Panc1 (cell line): ENCODE results near the gene PGBD5.

Experiments used
- CTCF ChIP-seq: fragments of 450-650 bp; IDR thresholded peaks from 2 replicates; pipeline ENCODE4 v1.5.1; 2017; ENCODE audit warnings: mild to moderate bottlenecking
- POLR2AphosphoS5 ChIP-seq: IDR thresholded peaks from 2 replicates; pipeline ENCODE4 v1.6.1; 2012; ENCODE audit warnings: mild to moderate bottlenecking, low read depth, low read length, moderate library complexity
- REST ChIP-seq, 2 experiments: IDR thresholded peaks; 2 replicates each; pipeline ENCODE4 v1.6.1; 2011 to 2012; ENCODE audit warnings: low read depth in 2 of 2, control low read depth in 1 of 2, low read length in 1 of 2, mild to moderate bottlenecking in 1 of 2, moderate library complexity in 1 of 2; ENCODE audit not compliant: insufficient read depth in 1 of 2

- no peak for TF ChIP-seq CTCF
- TF ChIP-seq REST (IDR thresholded peaks at IDR 0.05; ENCODE audit: insufficient read depth in 1 of 2, low read depth in 2 of 2, low read length in 1 of 2) = no peak
- TF ChIP-seq POLR2AphosphoS5 = no peak
Observed at GRCh38 chr1:230355594-230355993, 70.5 kb downstream of the PGBD5 start.
